OCI-LY1 (cell line): ENCODE results near the gene CNPY4.

Experiments
- EZH2 ChIP-seq: fragments of 200-600 bp; sonication (generic), shearing (Covaris generic); IDR thresholded peaks from 2 replicates; pipeline ENCODE4 v1.8.0; 2017; ENCODE audit warnings: borderline replicate concordance, mixed run types, mild to moderate bottlenecking, antibody characterized with exemption, low read length, moderate library complexity, mixed read lengths
- TF ChIP-seq, protein P1 (sequence below): fragments of 200-600 bp; sonication (generic), shearing (Covaris generic); IDR thresholded peaks from 2 replicates; pipeline ENCODE4 v1.5.1; 2017; ENCODE audit warnings: mild to moderate bottlenecking, antibody characterized with exemption, low read length, moderate library complexity, mixed read lengths

DNA sequence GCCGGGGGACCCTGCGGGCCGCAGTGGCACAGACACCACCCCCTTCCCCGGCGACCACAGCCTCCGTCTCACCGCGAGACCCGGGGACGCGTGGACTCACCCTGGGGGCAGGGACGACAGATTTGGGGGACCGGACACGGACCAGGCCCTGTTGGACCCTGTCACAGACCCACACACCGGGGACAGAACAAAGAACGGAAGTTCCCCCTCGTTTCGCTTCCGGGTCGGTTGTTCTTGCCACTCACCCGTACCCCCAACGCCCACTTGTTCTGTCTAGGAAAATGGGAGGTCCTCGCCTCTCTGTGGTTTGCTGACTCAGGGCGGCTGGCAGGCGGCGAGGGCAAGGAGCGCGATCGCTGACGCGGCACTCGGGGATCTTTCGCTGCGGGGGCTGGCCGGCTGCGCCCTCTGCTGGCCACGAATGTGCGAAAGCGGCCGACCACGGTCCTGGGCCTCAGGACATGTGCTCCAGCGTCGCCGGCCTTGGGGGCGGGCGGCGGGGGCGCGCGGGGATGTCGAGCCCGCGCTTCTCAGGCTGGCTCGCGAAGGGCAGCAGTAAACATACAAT, 37.8 kb upstream of the CNPY4 start, which contains the start of gene ZNF3:
- TF ChIP-seq, protein P1, sequence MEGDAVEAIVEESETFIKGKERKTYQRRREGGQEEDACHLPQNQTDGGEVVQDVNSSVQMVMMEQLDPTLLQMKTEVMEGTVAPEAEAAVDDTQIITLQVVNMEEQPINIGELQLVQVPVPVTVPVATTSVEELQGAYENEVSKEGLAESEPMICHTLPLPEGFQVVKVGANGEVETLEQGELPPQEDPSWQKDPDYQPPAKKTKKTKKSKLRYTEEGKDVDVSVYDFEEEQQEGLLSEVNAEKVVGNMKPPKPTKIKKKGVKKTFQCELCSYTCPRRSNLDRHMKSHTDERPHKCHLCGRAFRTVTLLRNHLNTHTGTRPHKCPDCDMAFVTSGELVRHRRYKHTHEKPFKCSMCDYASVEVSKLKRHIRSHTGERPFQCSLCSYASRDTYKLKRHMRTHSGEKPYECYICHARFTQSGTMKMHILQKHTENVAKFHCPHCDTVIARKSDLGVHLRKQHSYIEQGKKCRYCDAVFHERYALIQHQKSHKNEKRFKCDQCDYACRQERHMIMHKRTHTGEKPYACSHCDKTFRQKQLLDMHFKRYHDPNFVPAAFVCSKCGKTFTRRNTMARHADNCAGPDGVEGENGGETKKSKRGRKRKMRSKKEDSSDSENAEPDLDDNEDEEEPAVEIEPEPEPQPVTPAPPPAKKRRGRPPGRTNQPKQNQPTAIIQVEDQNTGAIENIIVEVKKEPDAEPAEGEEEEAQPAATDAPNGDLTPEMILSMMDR: peak; percentile 99
- no peak for TF ChIP-seq EZH2
